ENCODE measurements around the gene MRPL19.

MRPL19 gene

GRCh38 chr2:75646583-75647425, at the start of gene MRPL19:
Gene MRPL19, plus strand, starts transcription at chr2:75646783. Its CDS starts 25 bp downstream, at chr2:75646808.
- peak; percentile 94 for DNase-seq (ENCODE audit: low read depth)

GRCh38 chr2:75596784-75597183, 49.8 kb upstream of the MRPL19 start:
- peak; percentile 66 for DNase-seq (ENCODE audit: low read depth)

GRCh38 chr2:75597949-75598348, 48.6 kb upstream of the MRPL19 start:
- DNase-seq (ENCODE audit: low read depth), result no peak

- DNase-seq (ENCODE audit: low read depth), result no peak
Observed at GRCh38 chr2:75598589-75599155, 47.9 kb upstream of the MRPL19 start.

GRCh38 chr2:75600461-75601011, 46.0 kb upstream of the MRPL19 start:
- DNase-seq (ENCODE audit: low read depth), result no peak

- peak; percentile 96 for DNase-seq (ENCODE audit: low read depth)
Observed at GRCh38 chr2:75602724-75603342, 43.8 kb upstream of the MRPL19 start.

- peak; percentile 46 for DNase-seq (ENCODE audit: low read depth)
Observed at GRCh38 chr2:75603477-75603876, 43.1 kb upstream of the MRPL19 start.

- peak; percentile 72 for DNase-seq (ENCODE audit: low read depth)
Observed at GRCh38 chr2:75604484-75604883, 42.1 kb upstream of the MRPL19 start.

GRCh38 chr2:75605770-75606529, 40.6 kb upstream of the MRPL19 start:
- peak; percentile 99 for DNase-seq (ENCODE audit: low read depth)

- peak; percentile 89 for DNase-seq (ENCODE audit: low read depth)
Observed at GRCh38 chr2:75606761-75607399, 39.7 kb upstream of the MRPL19 start.

- no peak for DNase-seq (ENCODE audit: low read depth)
Observed at GRCh38 chr2:75607400-75607798, 39.2 kb upstream of the MRPL19 start.

GRCh38 chr2:75607988-75608683, 38.4 kb upstream of the MRPL19 start:
- DNase-seq (ENCODE audit: low read depth), result peak; percentile 44

GRCh38 chr2:75608684-75609333, 37.8 kb upstream of the MRPL19 start:
- DNase-seq (ENCODE audit: low read depth), result peak; percentile 72

GRCh38 chr2:75609334-75609689, 37.3 kb upstream of the MRPL19 start:
- DNase-seq (ENCODE audit: low read depth), result no peak

GRCh38 chr2:75609937-75610508, 36.6 kb upstream of the MRPL19 start:
- DNase-seq (ENCODE audit: low read depth), result no peak

GRCh38 chr2:75610671-75611070, 35.9 kb upstream of the MRPL19 start:
- DNase-seq (ENCODE audit: low read depth), result no peak

- DNase-seq (ENCODE audit: low read depth), result no peak
Observed at GRCh38 chr2:75612108-75612861, 34.3 kb upstream of the MRPL19 start.

GRCh38 chr2:75612862-75613243, 33.7 kb upstream of the MRPL19 start:
- DNase-seq (ENCODE audit: low read depth), result no peak

GRCh38 chr2:75614162-75614651, 32.4 kb upstream of the MRPL19 start:
- peak; percentile 81 for DNase-seq (ENCODE audit: low read depth)
